ENCODE results near the gene C6orf52.

- TF ChIP-seq GATA2 (IDR thresholded peaks at IDR 0.05; ENCODE audit: low read depth, low read length) (no peak), GATA3 (IDR thresholded peaks at IDR 0.05; ENCODE audit: low read depth, low read length) (no peak)
Observed at GRCh38 chr6:10730254-10730653, 35.8 kb upstream of the C6orf52 start.

Data from SH-SY5Y (cell line).